ENCODE data around the gene FANCF.

GRCh38 chr11:22625448-22626287 lies at the start of gene FANCF:
- TF ChIP-seq CTCF (IDR thresholded peaks at IDR 0.05), result no peak
- no peak for TF ChIP-seq EP300 (IDR thresholded peaks at IDR 0.05; ENCODE audit: low read depth)
